KOPT-K1 (cell line): ENCODE data around the gene FAM149B1.

Experiments
- H3K27ac ChIP-seq: fragments of 200-600 bp; sonication (generic); 2 replicates; pipeline ENCODE4 v1.5.1; 2016; ENCODE audit warnings: antibody characterized with exemption, mild to moderate bottlenecking, low read depth, low read length; ENCODE audit not compliant: poor library complexity, severe bottlenecking
- H3K36me3 ChIP-seq: fragments of 200-600 bp; sonication (generic); 2 replicates; pipeline ENCODE4 v1.5.1; 2017; ENCODE audit warnings: antibody characterized with exemption, mild to moderate bottlenecking, low read length, moderate library complexity; ENCODE audit not compliant: insufficient read depth
- H3K9me3 ChIP-seq: fragments of 200-600 bp; sonication (generic); 2 replicates; pipeline ENCODE4 v1.5.1; 2017; ENCODE audit warnings: antibody characterized with exemption, low read length, mild to moderate bottlenecking; ENCODE audit not compliant: insufficient read depth, poor library complexity, severe bottlenecking

FAM149B1 gene

DNA sequence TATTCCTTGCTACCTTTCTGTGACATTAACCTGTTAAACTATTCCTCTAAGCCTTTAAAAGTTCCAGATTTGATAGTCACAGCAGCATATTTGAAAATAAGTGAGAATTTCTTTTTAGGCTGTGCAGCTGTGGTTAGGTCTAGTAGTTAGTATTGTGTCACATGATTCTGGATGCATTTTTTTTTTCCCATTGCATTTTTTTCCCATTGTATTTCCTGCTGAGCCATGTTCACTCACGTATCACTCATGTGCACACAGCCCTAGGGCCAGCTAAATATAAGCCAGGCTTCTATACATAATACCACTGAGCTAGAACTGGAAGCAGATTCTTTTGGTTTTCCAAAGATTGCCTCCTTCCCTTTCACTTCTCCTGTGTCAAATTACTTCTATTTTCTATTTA is 41.8 kb downstream of the FAM149B1 start:
- Histone ChIP-seq H3K36me3 (peaks cover 6% of the 10 kb centered on the region; the same call in 1 of the 2 replicates), H3K27ac (no peak overlapping the region), H3K9me3 (peaks cover 12% of the 10 kb centered on the region)

DNA sequence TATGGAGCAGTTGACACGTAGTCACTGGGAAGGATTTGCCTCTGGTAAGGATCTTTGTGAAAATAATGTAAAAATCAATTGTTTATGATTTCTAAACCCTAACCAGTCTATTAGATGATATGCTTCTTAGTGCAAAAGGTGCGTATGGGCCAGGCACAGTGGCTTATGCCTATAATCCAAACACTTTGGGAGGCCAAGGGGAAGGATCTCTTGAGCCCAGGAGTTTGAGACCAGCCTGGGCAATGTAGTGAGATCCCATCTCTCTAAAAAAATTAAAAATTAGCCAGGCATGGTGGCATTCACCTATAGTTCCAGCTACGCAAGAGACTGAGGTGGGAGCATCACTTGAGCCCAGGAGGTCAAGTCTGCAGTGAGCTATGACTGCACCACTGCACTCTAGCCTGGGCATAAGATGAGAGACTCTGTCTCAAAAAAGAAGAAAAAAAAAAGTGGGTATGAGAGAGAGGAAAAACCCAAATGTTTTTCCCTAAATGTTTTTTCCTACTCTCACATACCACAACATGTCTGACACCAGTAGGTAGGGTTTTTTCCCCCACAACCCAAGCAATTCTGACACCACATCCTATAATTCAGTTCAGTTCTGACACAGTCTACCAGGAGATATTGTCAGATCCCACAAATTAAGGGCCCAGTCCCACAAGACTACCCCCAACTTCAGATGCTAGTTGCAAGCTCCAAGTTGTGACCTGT is 42.6 kb downstream of the FAM149B1 start:
- Histone ChIP-seq H3K27ac (no peak overlapping the region), H3K9me3 (peaks cover 12% of the 10 kb centered on the region), H3K36me3 (peaks cover 6% of the 10 kb centered on the region; the same call in 1 of the 2 replicates)

GRCh38 chr10:73211106-73211811 is 43.3 kb downstream of the FAM149B1 start:
- peaks cover 6% of the 10 kb centered on the region; the same call in 1 of the 2 replicates for H3K36me3 ChIP-seq
- peaks cover 8% of the 10 kb centered on the region for H3K9me3 ChIP-seq
- no peak overlapping the region for H3K27ac ChIP-seq

- H3K36me3 ChIP-seq, result peaks cover 19% of the 10 kb centered on the region; the same call in 1 of the 2 replicates
- no peak overlapping the region for H3K27ac ChIP-seq
- no peaks in the 10 kb centered on the region for H3K9me3 ChIP-seq
Observed at GRCh38 chr10:73215749-73216148, 47.8 kb downstream of the FAM149B1 start.

GRCh38 chr10:73217628-73218027 is 49.7 kb downstream of the FAM149B1 start:
- H3K27ac ChIP-seq, result no peak overlapping the region
- H3K36me3 ChIP-seq, result peaks cover 16% of the 10 kb centered on the region

GRCh38 chr10:73218431-73219191 is 50.7 kb downstream of the FAM149B1 start:
- Histone ChIP-seq H3K36me3 (peaks cover 16% of the 10 kb centered on the region), H3K9me3 (no peaks in the 10 kb centered on the region), H3K27ac (no peak overlapping the region)

More at GRCh38 chr10:73217628-73218027, 49.7 kb downstream of the FAM149B1 start:
- no peaks in the 10 kb centered on the region for H3K9me3 ChIP-seq

DNA sequence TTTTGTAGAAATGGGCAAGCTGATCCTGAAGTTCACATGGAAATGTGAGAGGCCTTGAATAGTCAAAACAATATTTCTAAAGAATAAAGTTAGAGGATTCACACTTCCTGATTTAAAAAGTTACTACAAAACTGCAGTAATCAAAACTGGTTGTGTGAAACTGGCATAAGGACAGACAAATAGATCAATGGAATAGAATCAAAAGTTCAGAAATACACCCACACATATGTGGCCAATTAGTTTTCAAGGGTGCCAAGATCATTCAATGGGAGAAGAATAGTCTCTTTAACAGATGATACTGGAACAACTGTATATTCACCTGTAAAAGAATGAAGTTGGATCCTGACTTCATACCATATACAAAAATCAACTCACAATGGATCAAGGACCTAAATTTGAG is 51.5 kb downstream of the FAM149B1 start:
- Histone ChIP-seq H3K36me3 (peaks cover 16% of the 10 kb centered on the region), H3K27ac (no peak overlapping the region), H3K9me3 (no peaks in the 10 kb centered on the region)

GRCh38 chr10:73220989-73221388 is 53.1 kb downstream of the FAM149B1 start:
- H3K9me3 ChIP-seq, result no peaks in the 10 kb centered on the region
- H3K36me3 ChIP-seq, result peaks cover 16% of the 10 kb centered on the region

DNA sequence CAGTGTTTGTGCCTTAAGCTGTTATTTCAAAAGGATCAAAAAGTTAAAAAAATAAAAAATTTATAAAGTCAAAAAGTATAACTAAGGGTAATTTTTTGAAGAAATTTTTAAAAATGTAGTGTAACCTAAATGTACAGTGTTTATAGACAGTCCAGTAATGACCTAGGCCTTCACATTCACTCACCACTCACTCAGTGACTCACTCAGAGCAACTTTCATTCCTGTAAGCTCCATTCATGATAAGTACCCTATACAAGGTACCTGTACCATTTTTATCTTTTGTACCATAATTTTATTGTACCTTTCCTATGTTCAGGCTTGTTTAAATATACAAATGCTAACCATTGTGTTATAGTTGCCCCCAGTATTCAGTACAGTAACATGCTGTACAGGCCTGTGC is 57.6 kb downstream of the FAM149B1 start:
- Histone ChIP-seq H3K36me3 (peaks cover 18% of the 10 kb centered on the region), H3K9me3 (no peaks in the 10 kb centered on the region), H3K27ac (no peak overlapping the region)

More at GRCh38 chr10:73220989-73221388, 53.1 kb downstream of the FAM149B1 start:
- H3K27ac ChIP-seq, result no peak overlapping the region

- Histone ChIP-seq H3K9me3 (no peaks in the 10 kb centered on the region), H3K27ac (no peak overlapping the region)
Observed at GRCh38 chr10:73226663-73227062, 58.7 kb downstream of the FAM149B1 start.

DNA sequence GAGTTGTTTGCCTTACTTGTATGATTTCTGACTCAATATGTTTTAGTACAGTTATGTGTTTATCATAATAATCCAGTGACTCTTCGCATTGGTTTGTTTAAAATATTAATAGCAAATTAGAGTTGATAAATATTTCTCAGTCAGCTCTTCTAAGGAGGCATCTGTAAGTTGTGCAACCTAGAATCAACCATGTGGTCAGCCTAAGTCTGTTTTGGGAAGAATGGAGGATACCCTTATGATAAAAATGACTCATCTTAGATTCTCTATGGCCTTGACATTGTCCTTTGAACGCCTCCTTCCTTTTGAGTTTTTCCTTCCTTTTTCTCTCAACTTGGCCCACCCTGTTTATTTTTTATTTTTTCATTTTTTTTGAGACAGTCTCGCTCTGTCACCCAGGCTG is 60.3 kb downstream of the FAM149B1 start:
- peaks cover 45% of the 10 kb centered on the region for H3K36me3 ChIP-seq
- H3K27ac ChIP-seq, result no peak overlapping the region
- H3K9me3 ChIP-seq, result no peaks in the 10 kb centered on the region

More at GRCh38 chr10:73226663-73227062, 58.7 kb downstream of the FAM149B1 start:
- peaks cover 29% of the 10 kb centered on the region for H3K36me3 ChIP-seq

DNA sequence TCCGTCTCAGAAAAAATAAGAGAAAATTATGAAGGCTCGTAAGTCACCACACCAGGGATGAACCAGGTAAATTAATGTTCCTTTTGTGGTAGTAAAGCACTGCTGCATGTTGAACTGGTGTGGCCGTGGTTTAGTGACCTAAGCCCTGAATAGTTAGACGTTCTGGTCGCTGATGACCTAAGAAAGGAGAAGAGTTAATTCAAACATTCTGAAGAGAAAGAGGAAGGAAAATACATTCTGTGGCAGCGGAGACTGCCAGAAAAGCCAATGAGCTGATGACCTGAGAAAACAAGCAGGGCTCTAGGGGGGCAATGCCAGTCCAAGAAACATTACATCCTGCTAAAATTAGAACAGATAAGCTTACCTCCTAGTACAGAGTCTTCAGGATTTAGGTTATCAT is 61.6 kb downstream of the FAM149B1 start:
- no peak overlapping the region for H3K27ac ChIP-seq
- no peaks in the 10 kb centered on the region for H3K9me3 ChIP-seq
- peaks cover 58% of the 10 kb centered on the region for H3K36me3 ChIP-seq

DNA sequence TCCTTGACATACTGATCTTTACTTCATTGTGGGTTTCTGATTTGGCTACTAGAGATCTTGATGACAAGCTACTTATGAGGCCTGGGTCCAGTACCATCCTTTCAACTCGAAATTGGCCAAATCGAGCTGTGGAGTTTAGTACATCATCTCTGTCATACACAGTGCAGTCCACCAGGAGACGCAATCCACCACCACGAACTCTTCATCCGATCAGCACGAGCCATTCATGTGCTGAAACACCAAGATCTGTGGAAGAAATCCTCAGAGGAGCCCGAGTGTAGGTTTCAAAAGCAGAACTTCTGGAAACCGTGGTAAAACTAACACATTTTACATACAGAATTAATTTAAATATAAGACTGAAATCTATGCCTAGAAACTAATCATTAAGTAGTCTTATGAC is 65.0 kb downstream of the FAM149B1 start:
- Histone ChIP-seq H3K9me3 (no peaks in the 10 kb centered on the region), H3K36me3 (peaks cover 90% of the 10 kb centered on the region), H3K27ac (no peak overlapping the region)

GRCh38 chr10:73233883-73234282 is 66.0 kb downstream of the FAM149B1 start:
- Histone ChIP-seq H3K27ac (no peak overlapping the region), H3K36me3 (peaks cover 95% of the 10 kb centered on the region), H3K9me3 (no peaks in the 10 kb centered on the region)

DNA sequence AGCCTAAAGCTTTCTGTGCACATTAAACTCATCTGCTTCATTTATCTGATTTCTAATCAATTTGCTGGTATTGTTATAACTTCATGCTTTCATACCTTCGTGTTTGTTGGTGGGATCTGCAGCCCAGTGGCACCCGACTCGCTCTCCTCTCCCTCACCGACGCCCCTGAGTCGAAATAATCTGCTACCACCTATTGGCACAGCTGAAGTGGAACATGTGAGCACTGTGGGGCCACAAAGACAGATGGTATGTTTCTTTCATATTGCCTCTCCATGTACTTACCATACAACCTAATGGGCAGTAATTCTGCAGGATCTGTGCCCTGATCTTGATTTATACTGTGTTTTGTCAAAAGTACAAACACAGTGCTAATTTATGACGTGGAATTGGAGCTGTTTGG is 66.8 kb downstream of the FAM149B1 start:
- H3K9me3 ChIP-seq, result no peaks in the 10 kb centered on the region
- H3K36me3 ChIP-seq, result peaks cover 96% of the 10 kb centered on the region
- no peak overlapping the region for H3K27ac ChIP-seq
